Sigmoid colon (tissue), 4 donors: ENCODE results near the gene CDKAL1.

ENCODE experiments used
- EP300 ChIP-seq, 4 donors: sonication (generic); formaldehyde crosslinking; IDR thresholded peaks; one replicate each; pipeline ENCODE4 v1.6.1; 2017; ENCODE audit warnings: antibody characterized with exemption in 4 of 4
- POLR2A ChIP-seq, 2 donors: fragments of 450-650 bp; IDR thresholded peaks; one replicate each; pipeline ENCODE4 v1.6.1; 2016; ENCODE audit warnings: antibody characterized with exemption in 2 of 2, mild to moderate bottlenecking in 2 of 2, moderate library complexity in 2 of 2
- POLR2AphosphoS5 ChIP-seq, 4 donors: sonication (generic); formaldehyde crosslinking; IDR thresholded peaks; one replicate each; pipeline ENCODE4 v1.6.1; 2017; ENCODE audit warnings: antibody characterized with exemption in 4 of 4
- TF ChIP-seq, protein P1 (sequence below), 4 experiments: fragments of 450-650 bp in 3 of 4; fragments of 200-600 bp in 1 of 4; IDR thresholded peaks; one replicate each; pipeline ENCODE4 v1.5.1; 2016 to 2019; ENCODE audit warnings: antibody characterized with exemption in 4 of 4, mild to moderate bottlenecking in 3 of 4, moderate library complexity in 2 of 4

GRCh38 chr6:20574355-20574754, 40.1 kb downstream of the CDKAL1 start:
- TF ChIP-seq, protein P1, sequence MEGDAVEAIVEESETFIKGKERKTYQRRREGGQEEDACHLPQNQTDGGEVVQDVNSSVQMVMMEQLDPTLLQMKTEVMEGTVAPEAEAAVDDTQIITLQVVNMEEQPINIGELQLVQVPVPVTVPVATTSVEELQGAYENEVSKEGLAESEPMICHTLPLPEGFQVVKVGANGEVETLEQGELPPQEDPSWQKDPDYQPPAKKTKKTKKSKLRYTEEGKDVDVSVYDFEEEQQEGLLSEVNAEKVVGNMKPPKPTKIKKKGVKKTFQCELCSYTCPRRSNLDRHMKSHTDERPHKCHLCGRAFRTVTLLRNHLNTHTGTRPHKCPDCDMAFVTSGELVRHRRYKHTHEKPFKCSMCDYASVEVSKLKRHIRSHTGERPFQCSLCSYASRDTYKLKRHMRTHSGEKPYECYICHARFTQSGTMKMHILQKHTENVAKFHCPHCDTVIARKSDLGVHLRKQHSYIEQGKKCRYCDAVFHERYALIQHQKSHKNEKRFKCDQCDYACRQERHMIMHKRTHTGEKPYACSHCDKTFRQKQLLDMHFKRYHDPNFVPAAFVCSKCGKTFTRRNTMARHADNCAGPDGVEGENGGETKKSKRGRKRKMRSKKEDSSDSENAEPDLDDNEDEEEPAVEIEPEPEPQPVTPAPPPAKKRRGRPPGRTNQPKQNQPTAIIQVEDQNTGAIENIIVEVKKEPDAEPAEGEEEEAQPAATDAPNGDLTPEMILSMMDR (IDR thresholded peaks at IDR 0.05) = no peak
- TF ChIP-seq POLR2A (IDR thresholded peaks at IDR 0.05) (no peak), POLR2AphosphoS5 (IDR thresholded peaks at IDR 0.05) (no peak), EP300 (IDR thresholded peaks at IDR 0.05) (no peak)
